HepG2 (cell line): ENCODE data around the gene SPDYE6.

Experiments
- FOXA3 ChIP-seq: IDR thresholded peaks from 2 replicates; pipeline ENCODE4 v1.6.1; 2016; ENCODE audit warnings: missing genetic modification reagents, missing compliant biosample characterization
- HOXD1 ChIP-seq: sonication (generic); formaldehyde crosslinking; IDR thresholded peaks from 2 replicates; pipeline ENCODE4 v1.5.0; 2020; ENCODE audit warnings: missing genetic modification reagents
- MATR3 ChIP-seq: sonication (generic); formaldehyde crosslinking; IDR thresholded peaks from 2 replicates; pipeline ENCODE4 v1.4.0; 2020; ENCODE audit warnings: missing genetic modification reagents
- NKX3-1 ChIP-seq: sonication (generic); formaldehyde crosslinking; IDR thresholded peaks from 2 replicates; pipeline ENCODE4 v1.5.0; 2020; ENCODE audit warnings: missing genetic modification reagents
- NR1H2 ChIP-seq: sonication (generic); formaldehyde crosslinking; IDR thresholded peaks from 2 replicates; pipeline ENCODE4 v1.8.1; 2022; ENCODE audit warnings: low read depth, missing genetic modification reagents, borderline replicate concordance
- POLR2A ChIP-seq, 2 experiments: IDR thresholded peaks; 2 replicates each; pipeline ENCODE4 v1.6.1; 2011; ENCODE audit warnings: low read depth in 2 of 2, low read length in 2 of 2, mild to moderate bottlenecking in 1 of 2, moderate library complexity in 1 of 2; ENCODE audit not compliant: insufficient read depth in 1 of 2
- SETDB1 ChIP-seq: sonication (generic); formaldehyde crosslinking; IDR thresholded peaks from 2 replicates; pipeline ENCODE4 v1.5.1; 2020; ENCODE audit warnings: missing genetic modification reagents, mild to moderate bottlenecking, borderline replicate concordance
- SMC3 ChIP-seq: IDR thresholded peaks from 2 replicates; pipeline ENCODE4 v1.6.1; 2011; ENCODE audit warnings: low read length, improper control_type of control experiment
- ZNF343 ChIP-seq: sonication (generic); formaldehyde crosslinking; IDR thresholded peaks from 2 replicates; pipeline ENCODE4 v1.4.0; 2020; ENCODE audit warnings: mild to moderate bottlenecking, missing genetic modification reagents
- ZNF441 ChIP-seq: sonication (generic); formaldehyde crosslinking; IDR thresholded peaks from 2 replicates; pipeline ENCODE4 v1.7.0; 2021; ENCODE audit warnings: missing genetic modification reagents, borderline replicate concordance
- TF ChIP-seq, protein P1 (sequence below): sonication (generic); formaldehyde crosslinking; IDR thresholded peaks from 2 replicates; pipeline ENCODE4 v1.5.0; 2020; ENCODE audit warnings: mild to moderate bottlenecking, missing genetic modification reagents, moderate library complexity

DNA sequence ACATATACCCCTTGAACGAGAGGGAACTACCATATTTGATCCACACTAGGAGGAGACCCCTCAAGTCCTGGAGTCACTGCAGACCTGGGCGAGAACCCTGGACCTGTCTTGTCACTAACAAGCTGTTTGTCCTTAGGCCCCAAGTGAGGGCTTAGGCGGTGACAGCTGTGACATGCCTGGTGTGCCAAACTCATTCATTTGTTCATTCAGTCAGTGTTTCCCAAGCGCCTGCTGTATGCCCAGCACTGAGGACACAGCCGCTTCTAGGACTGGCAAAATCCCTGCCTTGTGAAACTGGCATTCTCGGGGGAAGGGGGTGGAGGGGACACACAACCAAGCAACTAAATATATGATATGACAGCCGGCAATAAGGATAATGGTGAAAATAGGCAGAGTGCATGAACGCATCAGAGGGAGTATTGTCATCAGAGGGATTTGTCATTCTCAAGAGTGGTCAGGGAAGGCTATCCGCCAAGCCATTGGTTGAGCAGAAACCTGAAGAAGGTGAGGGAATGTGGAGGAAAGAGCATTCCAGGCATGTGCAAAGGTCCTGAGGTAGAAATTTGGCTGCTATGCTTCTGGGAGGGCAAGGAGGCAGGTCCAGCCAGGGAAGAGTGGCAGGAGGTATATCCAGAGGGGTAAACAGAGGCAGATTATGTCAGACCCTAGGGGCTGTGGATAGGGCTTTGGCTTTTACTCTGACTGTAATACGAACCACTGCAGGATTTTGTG lies 58.6 kb downstream of the SPDYE6 start:
- TF ChIP-seq, protein P1, sequence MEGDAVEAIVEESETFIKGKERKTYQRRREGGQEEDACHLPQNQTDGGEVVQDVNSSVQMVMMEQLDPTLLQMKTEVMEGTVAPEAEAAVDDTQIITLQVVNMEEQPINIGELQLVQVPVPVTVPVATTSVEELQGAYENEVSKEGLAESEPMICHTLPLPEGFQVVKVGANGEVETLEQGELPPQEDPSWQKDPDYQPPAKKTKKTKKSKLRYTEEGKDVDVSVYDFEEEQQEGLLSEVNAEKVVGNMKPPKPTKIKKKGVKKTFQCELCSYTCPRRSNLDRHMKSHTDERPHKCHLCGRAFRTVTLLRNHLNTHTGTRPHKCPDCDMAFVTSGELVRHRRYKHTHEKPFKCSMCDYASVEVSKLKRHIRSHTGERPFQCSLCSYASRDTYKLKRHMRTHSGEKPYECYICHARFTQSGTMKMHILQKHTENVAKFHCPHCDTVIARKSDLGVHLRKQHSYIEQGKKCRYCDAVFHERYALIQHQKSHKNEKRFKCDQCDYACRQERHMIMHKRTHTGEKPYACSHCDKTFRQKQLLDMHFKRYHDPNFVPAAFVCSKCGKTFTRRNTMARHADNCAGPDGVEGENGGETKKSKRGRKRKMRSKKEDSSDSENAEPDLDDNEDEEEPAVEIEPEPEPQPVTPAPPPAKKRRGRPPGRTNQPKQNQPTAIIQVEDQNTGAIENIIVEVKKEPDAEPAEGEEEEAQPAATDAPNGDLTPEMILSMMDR: no peak
- TF ChIP-seq ZNF343 (CRISPR knock-in tag): no peak
- TF ChIP-seq HOXD1 (CRISPR knock-in tag): no peak
- TF ChIP-seq SMC3: no peak
- TF ChIP-seq SETDB1 (CRISPR knock-in tag): no peak
- TF ChIP-seq NKX3-1 (CRISPR knock-in tag): no peak
- TF ChIP-seq NR1H2 (CRISPR knock-in tag): no peak
- TF ChIP-seq POLR2A (IDR thresholded peaks at IDR 0.05; ENCODE audit: insufficient read depth in 1 of 2, low read depth in 2 of 2, low read length in 2 of 2): no peak
- no peak for TF ChIP-seq MATR3 (CRISPR knock-in tag)
- TF ChIP-seq FOXA3 (CRISPR knock-in tag): no peak
- no peak for TF ChIP-seq ZNF441 (CRISPR knock-in tag)
